ENCODE measurements around the gene POU3F2. TPM values are rescaled to one million over a fixed set of nuclear protein-coding genes. Genes with fewer than 3 reads are reported as not detected.

POU3F2 gene
- total RNA-seq, 4 donors from 2014 or later: 0.07 TPM; not detected in 3

DNA sequence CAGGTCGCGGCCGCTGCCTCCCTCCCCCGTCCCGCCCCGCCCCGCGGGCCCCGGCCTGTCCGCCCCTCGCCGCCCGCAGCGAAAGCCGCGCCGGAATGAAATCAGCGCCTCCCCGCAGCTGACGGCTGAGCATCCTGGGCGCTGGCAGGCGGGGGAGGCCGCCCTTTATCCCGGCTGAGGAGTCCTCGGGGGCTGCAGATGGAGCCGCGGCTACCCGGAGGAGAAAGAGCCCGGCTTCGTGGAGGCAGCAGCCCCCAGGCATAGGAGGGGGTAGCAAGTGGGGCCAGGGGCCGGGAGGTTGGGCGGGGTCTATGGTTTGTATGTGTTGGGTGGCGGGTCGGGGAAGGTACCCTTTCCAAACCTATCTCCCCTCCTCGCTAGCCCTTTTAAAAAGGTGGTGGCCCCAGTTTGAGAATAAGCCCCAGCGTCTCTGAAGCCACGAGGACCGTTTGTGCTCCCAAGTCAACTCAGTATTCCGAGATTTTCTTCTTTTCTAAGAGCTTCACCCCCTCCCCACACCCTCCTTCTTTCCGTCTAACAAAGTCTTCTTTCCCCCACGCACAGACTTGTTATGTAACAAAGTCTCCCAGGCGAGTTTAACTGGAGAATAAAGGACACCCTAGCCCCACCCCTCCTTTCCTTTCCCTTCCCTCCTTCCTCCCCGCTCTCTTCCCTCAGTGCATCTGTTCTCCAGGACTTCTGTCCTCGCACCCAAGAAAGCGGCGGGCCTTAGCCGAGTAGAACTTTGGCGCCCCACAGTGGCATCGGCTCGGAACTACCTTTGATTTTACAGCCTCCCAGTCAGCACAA is 11.0 kb downstream of the POU3F2 start:
- peak in 1 of 2 donors; percentile 47 for DNase-seq
- Histone ChIP-seq H3K27ac (no peak overlapping the region), H3K9me3 (no peaks in the 10 kb centered on the region), H3K36me3 (no peaks in the 10 kb centered on the region), H3K27me3 (peaks cover 92 to 93% (median 93%) of the 10 kb centered on the region in 3 donors), H3K4me1 (peaks cover 9 to 19% of the 10 kb centered on the region in 2 donors), H3K4me3 (peak overlapping the region in 3 of 4 donors; percentile 14 to 39 (median 34))
- no peak for TF ChIP-seq POLR2A (IDR thresholded peaks at IDR 0.05)
- TF ChIP-seq, protein P1, sequence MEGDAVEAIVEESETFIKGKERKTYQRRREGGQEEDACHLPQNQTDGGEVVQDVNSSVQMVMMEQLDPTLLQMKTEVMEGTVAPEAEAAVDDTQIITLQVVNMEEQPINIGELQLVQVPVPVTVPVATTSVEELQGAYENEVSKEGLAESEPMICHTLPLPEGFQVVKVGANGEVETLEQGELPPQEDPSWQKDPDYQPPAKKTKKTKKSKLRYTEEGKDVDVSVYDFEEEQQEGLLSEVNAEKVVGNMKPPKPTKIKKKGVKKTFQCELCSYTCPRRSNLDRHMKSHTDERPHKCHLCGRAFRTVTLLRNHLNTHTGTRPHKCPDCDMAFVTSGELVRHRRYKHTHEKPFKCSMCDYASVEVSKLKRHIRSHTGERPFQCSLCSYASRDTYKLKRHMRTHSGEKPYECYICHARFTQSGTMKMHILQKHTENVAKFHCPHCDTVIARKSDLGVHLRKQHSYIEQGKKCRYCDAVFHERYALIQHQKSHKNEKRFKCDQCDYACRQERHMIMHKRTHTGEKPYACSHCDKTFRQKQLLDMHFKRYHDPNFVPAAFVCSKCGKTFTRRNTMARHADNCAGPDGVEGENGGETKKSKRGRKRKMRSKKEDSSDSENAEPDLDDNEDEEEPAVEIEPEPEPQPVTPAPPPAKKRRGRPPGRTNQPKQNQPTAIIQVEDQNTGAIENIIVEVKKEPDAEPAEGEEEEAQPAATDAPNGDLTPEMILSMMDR (IDR thresholded peaks at IDR 0.05 in 4 of 5, conservative IDR thresholded peaks at IDR 0.05 in 1 of 5): peak; percentile 36 to 76 (median 65)
- peak in 1 of 2 donors; percentile 69 for ATAC-seq
- in situ Hi-C loops (cut with MboI; ENCODE audit: low sequenced_read_pairs in 4 of 4) (loop anchor here in 1 of 4 donors (25.0 kb wide), 1 partner anchor 1358 kb away; no protein-coding TSS in a partner anchor), intact Hi-C loops (cut with DNase I; ENCODE audit: low total_unique reads) (no loop called here)

DNA sequence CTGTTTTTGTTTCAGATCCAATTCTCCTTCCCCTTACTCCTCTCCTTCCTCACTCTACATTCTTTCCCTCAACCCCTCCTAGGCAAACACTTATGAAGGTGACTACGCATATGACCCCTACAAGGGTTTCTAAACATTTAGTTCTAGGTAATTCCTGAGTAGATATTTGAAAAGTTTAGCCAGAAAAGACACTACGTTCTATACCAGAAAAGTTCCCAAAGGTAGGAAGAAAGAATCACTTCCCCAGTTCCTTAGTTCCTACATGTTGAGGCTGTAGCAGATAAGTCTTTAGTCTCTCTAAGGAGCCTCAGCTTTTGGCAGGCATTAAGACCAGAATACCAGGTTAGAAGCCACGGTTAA is 11.6 kb downstream of the POU3F2 start:
- no peak overlapping the region for H3K27ac ChIP-seq
- TF ChIP-seq, protein P1 (IDR thresholded peaks at IDR 0.05 in 4 of 5, conservative IDR thresholded peaks at IDR 0.05 in 1 of 5): peak in 1 of 5 experiments; percentile 1
- TF ChIP-seq POLR2A (IDR thresholded peaks at IDR 0.05): no peak
- H3K27me3 ChIP-seq: peaks cover 90 to 92% (median 91%) of the 10 kb centered on the region in 3 donors
- no peak for DNase-seq
- no peaks in the 10 kb centered on the region for H3K9me3 ChIP-seq
- peaks cover 9 to 19% of the 10 kb centered on the region in 2 donors for H3K4me1 ChIP-seq
- no peak for ATAC-seq
- in situ Hi-C loops (cut with MboI; ENCODE audit: low sequenced_read_pairs in 4 of 4) (loop anchor here in 1 of 4 donors (25.0 kb wide), 1 partner anchor 1359 kb away; no protein-coding TSS in a partner anchor), intact Hi-C loops (cut with DNase I; ENCODE audit: low total_unique reads) (no loop called here)
- H3K36me3 ChIP-seq: no peaks in the 10 kb centered on the region
- H3K4me3 ChIP-seq: peak overlapping the region in 1 of 4 donors; percentile 39

DNA sequence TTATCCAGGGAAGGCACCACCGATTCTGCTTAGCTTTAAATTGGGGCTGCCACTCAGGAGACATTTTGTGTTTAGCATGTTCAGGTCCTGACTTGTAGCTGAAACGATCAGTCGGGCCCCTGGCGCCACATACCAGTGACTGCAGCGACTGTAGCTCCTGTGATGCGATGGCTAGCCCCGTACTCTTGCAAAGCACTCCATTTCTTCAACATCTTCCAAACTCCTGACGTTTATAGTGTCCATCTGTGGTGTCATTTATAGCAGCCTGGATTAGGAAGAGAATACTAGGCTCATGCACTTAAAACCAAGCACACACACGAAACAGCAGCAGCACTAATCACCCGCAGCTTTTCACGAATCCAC is 13.0 kb downstream of the POU3F2 start:
- TF ChIP-seq, protein P1 (IDR thresholded peaks at IDR 0.05 in 4 of 5, conservative IDR thresholded peaks at IDR 0.05 in 1 of 5): no peak
- no peak for TF ChIP-seq POLR2A (IDR thresholded peaks at IDR 0.05)
- Histone ChIP-seq H3K4me3 (peak overlapping the region in 1 of 4 donors; percentile 26), H3K9me3 (no peaks in the 10 kb centered on the region), H3K36me3 (no peaks in the 10 kb centered on the region), H3K27me3 (peaks cover 80 to 83% (median 83%) of the 10 kb centered on the region in 3 donors), H3K27ac (no peak overlapping the region), H3K4me1 (peaks cover 9 to 19% of the 10 kb centered on the region in 2 donors)
- DNase-seq (no peak), ATAC-seq (no peak)
- intact Hi-C loops (cut with DNase I; ENCODE audit: low total_unique reads): no loop called here
- in situ Hi-C loops (cut with MboI; ENCODE audit: low sequenced_read_pairs in 4 of 4): loop anchor here in 1 of 4 donors (25.0 kb wide), 1 partner anchor 1360 kb away; no protein-coding TSS in a partner anchor

DNA sequence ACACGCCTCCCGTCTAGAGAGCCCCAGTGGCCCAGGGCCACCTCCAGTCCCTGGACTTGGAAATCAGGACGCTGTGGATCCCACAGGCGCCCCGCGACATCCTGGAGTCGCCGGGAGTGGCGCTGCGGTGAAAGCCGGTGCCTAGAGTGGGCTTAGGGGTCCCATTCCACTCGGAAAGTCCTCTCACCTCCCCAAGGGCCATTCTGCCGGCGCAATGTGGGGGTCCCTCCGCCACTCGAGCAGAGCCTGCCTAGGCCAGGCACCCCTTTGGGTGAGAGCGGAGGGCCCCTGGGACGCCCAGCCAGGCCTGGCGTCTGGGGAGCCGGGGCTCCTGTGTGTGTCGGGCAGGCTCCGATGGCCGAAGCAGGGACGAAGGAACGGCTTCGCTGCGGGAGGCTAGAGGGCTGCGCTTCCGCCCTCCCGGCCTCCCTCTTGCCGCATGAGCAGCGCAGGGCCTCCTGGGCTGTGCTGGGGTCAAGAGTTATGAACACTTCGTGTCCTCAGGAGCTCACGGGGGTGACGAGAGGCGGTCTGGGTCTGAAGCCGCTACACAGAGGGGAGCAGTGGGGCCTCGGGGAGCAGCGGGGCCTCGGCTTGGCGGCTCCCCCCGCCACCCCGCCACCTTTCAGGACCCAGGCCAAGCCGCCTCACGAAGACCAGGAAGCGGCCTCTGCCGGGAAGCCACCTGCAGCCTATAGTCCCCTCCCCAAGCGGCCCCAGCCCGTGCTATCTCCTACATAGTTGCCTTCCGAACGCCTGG is 13.6 kb downstream of the POU3F2 start:
- Histone ChIP-seq H3K4me3 (peak overlapping the region in 3 of 4 donors; percentile 18 to 40 (median 26)), H3K27me3 (peaks cover 74 to 78% (median 77%) of the 10 kb centered on the region in 3 donors), H3K27ac (no peak overlapping the region), H3K9me3 (no peaks in the 10 kb centered on the region), H3K36me3 (no peaks in the 10 kb centered on the region), H3K4me1 (peaks cover 9 to 19% of the 10 kb centered on the region in 2 donors)
- ATAC-seq (no peak), DNase-seq (no peak)
- in situ Hi-C loops (cut with MboI; ENCODE audit: low sequenced_read_pairs in 4 of 4) (loop anchor here in 1 of 4 donors (25.0 kb wide), 1 partner anchor 1361 kb away; no protein-coding TSS in a partner anchor), intact Hi-C loops (cut with DNase I; ENCODE audit: low total_unique reads) (no loop called here)
- TF ChIP-seq POLR2A (IDR thresholded peaks at IDR 0.05): no peak
- TF ChIP-seq, protein P1 (IDR thresholded peaks at IDR 0.05 in 4 of 5, conservative IDR thresholded peaks at IDR 0.05 in 1 of 5): no peak

Data from gastrocnemius medialis (tissue), 4 donors.